ENCODE results near the gene PPP2R3C. TPM values are rescaled to one million over a fixed set of nuclear protein-coding genes. Genes with fewer than 3 reads are reported as not detected.
A peak's percentile ranks its signal among the peaks of the same experiment; 100 is the strongest.

PPP2R3C gene
- total and polyA plus RNA-seq, 3 experiments from 2014 or later, result 46.9 to 78.6 (median 48.1) TPM

- peak overlapping the region; percentile 89 to 99 (median 93) for H3K4me3 Mint-ChIP-seq
- no peak overlapping the region for H3K4me3 ChIP-seq (ENCODE audit: low read length)
- CTCF ChIA-PET, result no interaction called here
Observed at GRCh38 chr14:35047976-35048513, 73.7 kb downstream of the PPP2R3C start.

GRCh38 chr14:35046751-35047536, 74.8 kb downstream of the PPP2R3C start:
- POLR2A ChIA-PET, result interaction anchor here (0.5 to 3.1 kb wide), 14 partner anchors 10 to 589 kb away, joined by 3 to 43 read pairs (median 4); partner anchors contain the start of genes BAZ1A, NFKBIA, PPP2R3C and PRORP
- Mint-ChIP-seq H3K27me3 (peaks cover 0 to 4% of the 10 kb centered on the region in 2 donors), H3K9me3 (no peaks in the 10 kb centered on the region), H3K36me3 (peaks cover 3 to 46% (median 4%) of the 10 kb centered on the region in 3 donors), H3K4me1 (peaks cover 25 to 45% (median 34%) of the 10 kb centered on the region in 3 donors), H3K4me3 (peak overlapping the region; percentile 89 to 99 (median 93)), H3K27ac (peak overlapping the region; percentile 97 to 100 (median 98))
- no peaks in the 10 kb centered on the region for H3K9me3 ChIP-seq (ENCODE audit: low read length)
- peaks cover 21% of the 10 kb centered on the region for H3K4me1 ChIP-seq (ENCODE audit: insufficient read depth, low read length)
- peak overlapping the region; percentile 98 for H3K27ac ChIP-seq (ENCODE audit: low read depth, low read length)
- H3K4me3 ChIP-seq (ENCODE audit: low read length), result peak overlapping the region; percentile 90
- H3K27me3 ChIP-seq (ENCODE audit: insufficient read depth, low read length, poor library complexity, severe bottlenecking), result no peaks in the 10 kb centered on the region
- CTCF ChIA-PET, result interaction anchor here (0.9 to 1.3 kb wide), 5 partner anchors 9 to 324 kb away, joined by 3 to 9 read pairs (median 4); partner anchors contain the start of gene SRP54
- no peaks in the 10 kb centered on the region for H3K36me3 ChIP-seq (ENCODE audit: insufficient read depth, low read length)
- peak in 1 of 5 donors; percentile 10 for DNase-seq

More at GRCh38 chr14:35047976-35048513, 73.7 kb downstream of the PPP2R3C start:
- Histone ChIP-seq H3K36me3 (ENCODE audit: insufficient read depth, low read length) (no peaks in the 10 kb centered on the region), H3K4me1 (ENCODE audit: insufficient read depth, low read length) (peaks cover 21% of the 10 kb centered on the region), H3K27me3 (ENCODE audit: insufficient read depth, low read length, poor library complexity, severe bottlenecking) (no peaks in the 10 kb centered on the region), H3K27ac (ENCODE audit: low read depth, low read length) (no peak overlapping the region), H3K9me3 (ENCODE audit: low read length) (no peaks in the 10 kb centered on the region)
- Mint-ChIP-seq H3K27ac (peak overlapping the region in 7 of 8 donors; percentile 57 to 100 (median 98)), H3K4me1 (peaks cover 25 to 45% (median 35%) of the 10 kb centered on the region in 3 donors), H3K9me3 (no peaks in the 10 kb centered on the region), H3K36me3 (peaks cover 3 to 52% (median 4%) of the 10 kb centered on the region in 3 donors), H3K27me3 (peaks cover 0 to 4% of the 10 kb centered on the region in 2 donors)
- no peak for DNase-seq
- POLR2A ChIA-PET, result interaction anchor here (2.8 to 3.1 kb wide), 2 partner anchors 65 to 74 kb away, joined by 23 to 43 read pairs; partner anchors contain the start of genes PPP2R3C, PRORP and SRP54

GRCh38 chr14:35046048-35046750, 75.6 kb downstream of the PPP2R3C start, which contains the start of gene FAM177A1:
Gene FAM177A1 (plus strand): TSS chr14:35046272. CDS start chr14:35046464, 192 bp downstream.
- no peaks in the 10 kb centered on the region for H3K27me3 ChIP-seq (ENCODE audit: insufficient read depth, low read length, poor library complexity, severe bottlenecking)
- DNase-seq, result peak; percentile 99 to 100 (median 99)
- Mint-ChIP-seq H3K4me3 (peak within 1 kb of the TSS; percentile 89 to 99 (median 93)), H3K27me3 (peaks cover 0 to 4% of the 10 kb centered on the region in 2 donors), H3K36me3 (peaks cover 3 to 40% (median 4%) of the 10 kb centered on the region in 3 donors), H3K27ac (peak within 1 kb of the TSS; percentile 98 to 100 (median 99)), H3K4me1 (peaks cover 23 to 41% (median 34%) of the 10 kb centered on the region in 3 donors), H3K9me3 (no peaks in the 10 kb centered on the region)
- H3K9me3 ChIP-seq (ENCODE audit: low read length), result no peaks in the 10 kb centered on the region
- H3K4me3 ChIP-seq (ENCODE audit: low read length), result peak within 1 kb of the TSS; percentile 90
- ChIA-PET POLR2A (interaction anchor here (0.5 to 3.1 kb wide), 16 partner anchors 9 to 1274 kb away, joined by 3 to 43 read pairs (median 4); partner anchors contain the start of genes BAZ1A, NFKBIA, PPP2R3C and PRORP), CTCF (interaction anchor here (0.6 to 1.3 kb wide), 8 partner anchors 10 to 323 kb away, joined by 3 to 9 read pairs (median 3); partner anchors contain the start of gene SRP54)
- H3K36me3 ChIP-seq (ENCODE audit: insufficient read depth, low read length), result no peaks in the 10 kb centered on the region
- H3K27ac ChIP-seq (ENCODE audit: low read depth, low read length), result peak within 1 kb of the TSS; percentile 98
- H3K4me1 ChIP-seq (ENCODE audit: insufficient read depth, low read length), result peaks cover 21% of the 10 kb centered on the region

GRCh38 chr14:35045798-35046047, 76.1 kb downstream of the PPP2R3C start:
- Histone ChIP-seq H3K36me3 (ENCODE audit: insufficient read depth, low read length) (no peaks in the 10 kb centered on the region), H3K9me3 (ENCODE audit: low read length) (no peaks in the 10 kb centered on the region), H3K27me3 (ENCODE audit: insufficient read depth, low read length, poor library complexity, severe bottlenecking) (no peaks in the 10 kb centered on the region), H3K4me1 (ENCODE audit: insufficient read depth, low read length) (peaks cover 21% of the 10 kb centered on the region), H3K27ac (ENCODE audit: low read depth, low read length) (peak overlapping the region; percentile 98), H3K4me3 (ENCODE audit: low read length) (peak overlapping the region; percentile 85)
- H3K4me3 Mint-ChIP-seq, result peak overlapping the region; percentile 83 to 99 (median 90)
- peaks cover 23 to 39% (median 34%) of the 10 kb centered on the region in 3 donors for H3K4me1 Mint-ChIP-seq
- POLR2A ChIA-PET, result interaction anchor here (0.5 to 3.1 kb wide), 12 partner anchors 20 to 1274 kb away, joined by 3 to 43 read pairs (median 4); partner anchors contain the start of genes NFKBIA, PPP2R3C, PRORP and PSMA6
- H3K36me3 Mint-ChIP-seq, result peaks cover 2 to 38% (median 3%) of the 10 kb centered on the region in 3 donors
- H3K27ac Mint-ChIP-seq, result peak overlapping the region; percentile 89 to 100 (median 98)
- CTCF ChIA-PET, result interaction anchor here (0.6 to 1.3 kb wide), 6 partner anchors 9 to 323 kb away, joined by 3 to 9 read pairs (median 3); no protein-coding TSS in a partner anchor
- H3K27me3 Mint-ChIP-seq, result peaks cover 0 to 4% of the 10 kb centered on the region in 2 donors
- no peaks in the 10 kb centered on the region for H3K9me3 Mint-ChIP-seq
- DNase-seq, result no peak

- no peaks in the 10 kb centered on the region for H3K36me3 ChIP-seq (ENCODE audit: insufficient read depth, low read length)
- Mint-ChIP-seq H3K36me3 (peaks cover 0 to 33% (median 0%) of the 10 kb centered on the region in 3 donors), H3K27ac (peak overlapping the region; percentile 89 to 100 (median 98)), H3K9me3 (no peaks in the 10 kb centered on the region), H3K27me3 (peaks cover 0 to 4% of the 10 kb centered on the region in 2 donors), H3K4me3 (peak overlapping the region; percentile 83 to 99 (median 90)), H3K4me1 (peaks cover 23 to 36% (median 34%) of the 10 kb centered on the region in 3 donors)
- ChIA-PET CTCF (interaction anchor here (0.6 to 1.3 kb wide), 4 partner anchors 9 to 64 kb away, joined by 3 to 9 read pairs (median 3); no protein-coding TSS in a partner anchor), POLR2A (interaction anchor here (0.5 to 3.1 kb wide), 11 partner anchors 25 to 1275 kb away, joined by 3 to 43 read pairs (median 4); partner anchors contain the start of genes NFKBIA, PPP2R3C, PRORP and PSMA6)
- peaks cover 21% of the 10 kb centered on the region for H3K4me1 ChIP-seq (ENCODE audit: insufficient read depth, low read length)
- H3K27ac ChIP-seq (ENCODE audit: low read depth, low read length), result peak overlapping the region; percentile 98
- peak overlapping the region; percentile 85 for H3K4me3 ChIP-seq (ENCODE audit: low read length)
- no peaks in the 10 kb centered on the region for H3K27me3 ChIP-seq (ENCODE audit: insufficient read depth, low read length, poor library complexity, severe bottlenecking)
- no peaks in the 10 kb centered on the region for H3K9me3 ChIP-seq (ENCODE audit: low read length)
- DNase-seq, result no peak
Observed at GRCh38 chr14:35044939-35045797, 76.6 kb downstream of the PPP2R3C start.

- Histone ChIP-seq H3K27ac (ENCODE audit: low read depth, low read length) (no peak overlapping the region), H3K9me3 (ENCODE audit: low read length) (no peaks in the 10 kb centered on the region), H3K4me1 (ENCODE audit: insufficient read depth, low read length) (peaks cover 19% of the 10 kb centered on the region), H3K4me3 (ENCODE audit: low read length) (no peak overlapping the region), H3K27me3 (ENCODE audit: insufficient read depth, low read length, poor library complexity, severe bottlenecking) (no peaks in the 10 kb centered on the region), H3K36me3 (ENCODE audit: insufficient read depth, low read length) (no peaks in the 10 kb centered on the region)
- peak overlapping the region in 5 of 8 donors; percentile 19 to 89 (median 74) for H3K27ac Mint-ChIP-seq
- POLR2A ChIA-PET, result no interaction called here
- no peak for DNase-seq
- H3K36me3 Mint-ChIP-seq, result peaks cover 0 to 16% (median 0%) of the 10 kb centered on the region in 3 donors
- CTCF ChIA-PET, result interaction anchor here (1.2 to 1.6 kb wide), 2 partner anchors 63 to 363 kb away, joined by 3 to 5 read pairs; no protein-coding TSS in a partner anchor
- peak overlapping the region in 1 of 7 donors; percentile 53 for H3K4me3 Mint-ChIP-seq
- H3K27me3 Mint-ChIP-seq, result peaks cover 0 to 4% of the 10 kb centered on the region in 2 donors
- peaks cover 18 to 26% (median 25%) of the 10 kb centered on the region in 3 donors for H3K4me1 Mint-ChIP-seq
- H3K9me3 Mint-ChIP-seq, result no peaks in the 10 kb centered on the region
Observed at GRCh38 chr14:35043046-35043445, 78.7 kb downstream of the PPP2R3C start.
